ENCODE results near the gene CLTB. TPM values are rescaled to one million over a fixed set of nuclear protein-coding genes. Genes with fewer than 3 reads are reported as not detected.

Gene CLTB
- total and polyA plus RNA-seq, 2 of the 4 experiments (the other 2 are of a cell fraction): 87.6 to 99.9 TPM

- H3K4me1 ChIP-seq (ENCODE audit: control insufficient read depth, insufficient read depth, low read length): peaks cover 4% of the 10 kb centered on the region; the same call in 1 of the 2 replicates
- H2AK5ac ChIP-seq (ENCODE audit: low read depth, low read length): no peak overlapping the region
- no peak overlapping the region for H2AFZ ChIP-seq (replicated peaks; ENCODE audit: low read length, poor library complexity)
- CTCF ChIA-PET: interaction anchor here (0.6 to 0.9 kb wide), 2 partner anchors 10 to 248 kb away, joined by 3 read pairs; no protein-coding TSS in a partner anchor
- no peak overlapping the region for H3K9ac ChIP-seq (ENCODE audit: low read depth, low read length)
- no peak overlapping the region for H3K18ac ChIP-seq (ENCODE audit: low read depth, low read length)
- H3K27me3 ChIP-seq (ENCODE audit: control insufficient read depth, insufficient read depth, low read length): no peaks in the 10 kb centered on the region
- peaks cover 6 to 47% of the 10 kb centered on the region in 2 experiments; a peak in 2 of 4 replicates for H3K79me1 ChIP-seq (ENCODE audit: low read depth in 1 of 2, low read length in 2 of 2)
- H2BK20ac ChIP-seq (ENCODE audit: low read depth, low read length): no peak overlapping the region
- no peak overlapping the region for H3K23ac ChIP-seq (ENCODE audit: low read depth, low read length)
- WGBS, 2 experiments (ENCODE audit: extremely low coverage in 2 of 2, insufficient read length in 1 of 2): no CpG with 5 or more reads among the region's 4 CpGs
- dilution Hi-C loops (cut with HindIII; ENCODE audit: low sequenced_read_pairs, unreplicated experiment) (no loop called here), intact Hi-C loops (cut with micrococcal nuclease) (no loop called here), in situ Hi-C loops (cut with MboI; ENCODE audit: low sequenced_read_pairs) (no loop called here)
- H3K27ac ChIP-seq (ENCODE audit: insufficient read depth, low read length): no peak overlapping the region
- POLR2A ChIA-PET (ENCODE audit: unreplicated experiment): no interaction called here
- DNase-seq: no peak
- no peak overlapping the region for H2AK9ac ChIP-seq (replicated peaks; ENCODE audit: low read depth, low read length, poor library complexity)
- TF ChIP-seq MAZ (IDR thresholded peaks at IDR 0.05; ENCODE audit: borderline replicate concordance, low read depth, low read length): no peak
- no peak for TF ChIP-seq RFX5 (IDR thresholded peaks at IDR 0.05; ENCODE audit: low read depth, low read length)
- no peak for TF ChIP-seq RCOR1 (IDR thresholded peaks at IDR 0.05; ENCODE audit: insufficient replicate concordance, low read length)
- TF ChIP-seq RAD21 (IDR thresholded peaks at IDR 0.05; ENCODE audit: low read length): no peak
- TF ChIP-seq USF2 (IDR thresholded peaks at IDR 0.05; ENCODE audit: low read depth, low read length): no peak
- no peak for TF ChIP-seq FOS (IDR thresholded peaks at IDR 0.05; ENCODE audit: low read depth, low read length)
- no peak overlapping the region for H4K8ac ChIP-seq (ENCODE audit: low read depth in 2 of 2, low read length in 2 of 2)
- H3K9me1 ChIP-seq (ENCODE audit: insufficient read depth, low read length): no peaks in the 10 kb centered on the region; the same call in 1 of the 2 replicates
- H2BK15ac ChIP-seq (ENCODE audit: low read depth, low read length): no peak overlapping the region
- no peak overlapping the region for H3K56ac ChIP-seq (ENCODE audit: extremely low read depth, insufficient read depth, low read length)
- peaks cover 7% of the 10 kb centered on the region; the same call in 1 of the 2 replicates for H4K20me1 ChIP-seq (ENCODE audit: insufficient read depth, low read length)
- no peak overlapping the region for H2BK5ac ChIP-seq (ENCODE audit: low read depth, low read length, poor library complexity, severe bottlenecking)
- H3K4me3 ChIP-seq (ENCODE audit: insufficient read depth, low read depth, low read length): no peak overlapping the region
- no peak overlapping the region for H4K5ac ChIP-seq (ENCODE audit: low read depth, low read length)
- H3K4ac ChIP-seq (ENCODE audit: low read depth, low read length): no peak overlapping the region
- H3K4me2 ChIP-seq (ENCODE audit: low read depth, low read length): no peak overlapping the region
- no peak overlapping the region for H2BK120ac ChIP-seq (ENCODE audit: low read depth, low read length)
- BruUV-seq (replicated peaks): no TSS peak
- no peak overlapping the region for H3K14ac ChIP-seq (replicated peaks; ENCODE audit: low read depth, low read length)
- H3K36me3 ChIP-seq (ENCODE audit: control insufficient read depth, insufficient read depth, low read length): peaks cover 27% of the 10 kb centered on the region
- H4K91ac ChIP-seq (ENCODE audit: insufficient read depth, low read depth, low read length): no peak overlapping the region
- no peaks in the 10 kb centered on the region for H3K9me3 ChIP-seq (ENCODE audit: control insufficient read depth, insufficient read depth, low read length)
- no peak for ATAC-seq (ENCODE audit: low read depth)
These were observed 24.3 kb downstream of the CLTB start for GRCh38 chr5:176391999-176392398.

Data from IMR-90 (cell line).